ENCODE measurements around the gene PTPA.

GRCh38 chr9:129138144-129138462, 26.9 kb downstream of the PTPA start:
- TF ChIP-seq CTCF (conservative IDR thresholded peaks at IDR 0.05; ENCODE audit: low read depth, low read length) (no peak), MAZ (IDR thresholded peaks at IDR 0.05; ENCODE audit: borderline replicate concordance, low read depth, low read length) (no peak), RFX5 (IDR thresholded peaks at IDR 0.05; ENCODE audit: low read depth, low read length) (no peak), MXI1 (IDR thresholded peaks at IDR 0.05; ENCODE audit: borderline replicate concordance, low read depth, low read length) (no peak), POLR2A (IDR thresholded peaks at IDR 0.05; ENCODE audit: low read depth, low read length) (no peak), BHLHE40 (IDR thresholded peaks at IDR 0.05; ENCODE audit: low read depth, low read length) (no peak), FOS (IDR thresholded peaks at IDR 0.05; ENCODE audit: low read depth, low read length) (no peak), RCOR1 (IDR thresholded peaks at IDR 0.05; ENCODE audit: insufficient replicate concordance, low read length) (no peak), NFE2L2 (IDR thresholded peaks at IDR 0.05; ENCODE audit: low read depth, low read length) (no peak), CEBPB (IDR thresholded peaks at IDR 0.05; ENCODE audit: low read depth, low read length) (peak; percentile 43; the same call in 1 of the 2 replicates), RAD21 (IDR thresholded peaks at IDR 0.05; ENCODE audit: low read length) (no peak)

Data from IMR-90 (cell line).